ENCODE results near the gene TREML2. TPM values are rescaled to one million over a fixed set of nuclear protein-coding genes. Genes with fewer than 3 reads are reported as not detected.

The TREML2 gene
- not detected for total RNA-seq

DNA sequence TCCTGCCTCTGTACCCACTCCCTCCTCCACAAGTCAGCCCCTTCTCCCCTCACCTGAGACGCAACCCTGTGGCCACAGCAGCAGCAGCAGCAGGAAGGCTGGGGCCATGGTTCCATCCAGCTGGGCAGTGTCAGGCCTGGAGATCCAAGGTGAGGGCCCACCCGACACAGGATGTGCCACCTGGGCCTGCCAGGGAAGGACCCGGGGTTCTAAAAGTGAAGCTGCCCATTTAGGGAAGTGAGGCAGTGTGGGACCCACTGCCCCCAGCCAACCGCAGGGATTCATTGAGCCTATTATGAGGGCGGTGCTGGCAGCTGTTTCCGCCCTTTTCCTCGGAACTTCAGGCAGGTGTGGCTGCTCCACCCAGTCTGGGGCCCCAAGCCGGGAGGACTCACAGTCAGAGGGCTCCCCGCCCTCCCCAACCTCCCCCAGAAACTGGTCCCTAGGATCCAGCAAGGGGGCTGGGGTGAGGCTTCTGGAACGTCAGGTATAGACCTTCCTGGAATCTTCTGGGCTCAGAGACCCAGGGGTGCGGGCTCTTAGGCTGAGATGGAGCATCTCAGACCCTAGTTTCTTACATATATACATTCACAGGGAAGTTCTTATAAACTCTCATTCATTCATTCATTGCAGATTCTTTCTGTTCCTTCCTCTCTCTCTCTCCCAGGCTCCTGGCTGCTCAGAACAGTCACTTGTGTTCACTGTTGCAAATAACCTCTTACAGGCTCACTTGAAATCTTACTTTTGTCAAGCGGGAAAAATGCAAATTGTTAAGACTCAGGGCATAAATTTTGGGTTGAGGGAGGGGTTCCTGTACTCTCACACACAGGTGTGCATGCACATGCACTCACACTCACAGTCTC, at the start of gene TREML2:
Gene TREML2, minus strand, starts transcription at position 249 of the 863 bp plus-strand sequence. Its CDS starts 141 bp downstream, at position 108.

DNA sequence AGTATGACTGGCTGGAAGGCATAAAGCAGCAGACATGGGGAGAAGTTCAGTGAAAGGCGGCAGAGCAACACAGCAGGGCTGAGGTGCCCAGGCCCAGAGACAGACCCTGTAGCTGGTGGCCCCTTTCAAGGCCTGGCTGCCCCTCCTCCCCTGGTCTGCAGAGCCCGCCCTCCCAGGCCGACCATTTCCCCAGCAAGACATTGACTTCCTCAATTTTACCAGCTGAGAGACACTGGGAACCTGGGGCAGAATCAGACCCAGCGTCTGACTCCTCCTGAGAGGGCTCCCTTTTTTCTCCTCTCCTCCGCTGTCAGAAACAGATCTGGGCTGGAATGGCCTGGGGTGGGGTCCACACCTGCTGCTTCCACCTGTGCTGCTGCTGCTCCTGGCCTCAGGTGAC, 27.1 kb upstream of the TREML2 start, which contains the start of gene TREML4:
Gene TREML4, plus strand, starts transcription at position 254 of the 400 bp plus-strand sequence. Its CDS starts 79 bp downstream, at position 333.

DNA sequence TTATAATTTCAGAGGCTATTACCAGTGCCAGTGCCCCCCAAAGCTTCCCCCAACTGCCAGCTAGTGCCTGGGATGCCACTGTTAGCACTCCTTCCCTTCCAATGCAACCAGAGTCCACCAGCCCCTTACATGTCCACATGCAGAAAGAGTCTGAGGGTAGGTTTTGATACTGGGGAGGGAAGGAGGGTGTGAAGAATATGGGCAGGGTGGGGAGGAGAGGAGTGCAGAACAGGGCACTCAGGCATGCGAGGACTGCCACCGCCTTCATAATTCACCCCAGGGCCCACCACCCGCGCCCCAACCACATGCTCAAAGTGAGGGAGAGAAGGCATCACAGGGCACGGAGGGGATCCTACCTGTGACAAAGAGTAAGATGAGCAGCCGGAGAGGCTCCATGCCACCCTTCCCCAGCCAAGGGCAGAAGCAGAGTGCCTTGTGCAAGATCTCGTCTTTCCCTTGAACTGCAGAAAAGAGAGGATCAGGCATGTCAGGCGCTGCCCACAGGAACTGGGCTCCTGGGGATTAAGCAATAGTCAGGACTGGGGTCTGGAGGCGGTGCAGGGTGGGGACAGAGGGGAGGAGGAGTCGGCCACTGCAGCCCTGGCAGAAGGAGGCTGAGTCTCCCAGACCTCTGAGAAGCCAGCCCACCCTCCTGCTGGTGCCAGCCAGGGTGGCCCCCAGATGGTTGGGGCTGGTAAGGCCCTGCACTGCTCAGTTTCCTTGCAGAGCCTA, 38.1 kb downstream of the TREML2 start, which contains the start of gene TREM2:
Gene TREM2, minus strand, starts transcription at position 430 of the 732 bp plus-strand sequence. Its CDS starts 34 bp downstream, at position 396.

GRCh38 chr6:41153992-41154625, 46.8 kb downstream of the TREML2 start, which contains the start of gene TREML1:
Gene TREML1, minus strand, starts transcription at chr6:41154347. Its CDS starts 59 bp downstream, at chr6:41154288.

Small RNAs within 50 kb of the gene (small RNA-seq; reads per million reads assigned to genes)
- not detected for gene AL391903.2
- 0.26 reads per million, percentile 9 among the genes with 10 or more reads in this experiment for gene RNA5SP207

Other genes starting within 250 kb of the TREML2 start
- gene UNC5CL, start 161.9 kb downstream of the TREML2 start, total RNA-seq: 0.23 TPM
- not detected for gene TSPO2, start 158.7 kb downstream of the TREML2 start, total RNA-seq
- gene APOBEC2, start 147.9 kb downstream of the TREML2 start, total RNA-seq: not detected
- 16.1 TPM for gene OARD1, start 128.8 kb downstream of the TREML2 start, total RNA-seq
- gene NFYA, start 128.2 kb downstream of the TREML2 start, total RNA-seq: 36.2 TPM
- gene TREML1, start 46.8 kb downstream of the TREML2 start, total RNA-seq: not detected
- gene TREM2, start 38.0 kb downstream of the TREML2 start, total RNA-seq: 8.5 TPM
- gene TREML4, start 27.2 kb upstream of the TREML2 start, total RNA-seq: not detected
- gene TREM1, start 85.5 kb upstream of the TREML2 start, total RNA-seq: not detected
- not detected for gene NCR2, start 134.5 kb upstream of the TREML2 start, total RNA-seq

Data from diencephalon (tissue), 1 donor.